Jurkat, Clone E6-1 (cell line): Measurements from ENCODE around the gene CATSPER3.

Source experiments
- DNase-seq: peaks from one replicate; pipeline ENCODE4 v3.0.0-alpha.2; 2011; ENCODE audit warnings: low read depth, low spot score
- H3K4me3 ChIP-seq: 2 replicates; pipeline ENCODE4 v1.5.1; 2011; ENCODE audit warnings: mild to moderate bottlenecking, low read length, control low read depth, moderate library complexity

The CATSPER3 gene

GRCh38 chr5:135053278-135053677, 85.6 kb downstream of the CATSPER3 start:
- H3K4me3 ChIP-seq = no peak overlapping the region
- peak; percentile 67 for DNase-seq

- no peak overlapping the region for H3K4me3 ChIP-seq
- no peak for DNase-seq
Observed at GRCh38 chr5:135053989-135054388, 86.3 kb downstream of the CATSPER3 start.

DNA sequence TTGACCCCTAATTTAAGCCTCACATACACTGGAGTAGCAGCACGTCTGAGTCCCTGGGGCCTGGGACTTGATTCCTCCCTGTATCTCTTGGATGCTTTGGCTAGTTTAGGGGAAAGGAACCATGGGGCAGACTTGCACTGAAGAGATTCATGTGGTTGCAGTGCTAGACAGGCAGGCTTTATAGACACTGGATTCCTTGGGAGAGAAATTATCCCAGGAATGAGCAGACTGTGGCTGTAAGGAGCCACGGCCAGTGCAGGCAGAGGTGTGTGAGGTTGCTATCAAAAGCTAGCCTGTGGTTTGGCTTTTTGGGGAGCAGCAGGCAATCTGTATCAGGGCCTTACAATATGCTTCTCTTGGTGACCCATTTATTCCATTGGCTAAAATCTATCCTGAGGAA, 86.8 kb downstream of the CATSPER3 start:
- no peak for DNase-seq
- H3K4me3 ChIP-seq = no peak overlapping the region

- no peak for DNase-seq
Observed at GRCh38 chr5:135055396-135055795, 87.7 kb downstream of the CATSPER3 start.

GRCh38 chr5:135056316-135057030, 88.8 kb downstream of the CATSPER3 start:
- H3K4me3 ChIP-seq = no peak overlapping the region
- DNase-seq = no peak

More at GRCh38 chr5:135055396-135055795, 87.7 kb downstream of the CATSPER3 start:
- H3K4me3 ChIP-seq = no peak overlapping the region

- DNase-seq = no peak
- H3K4me3 ChIP-seq = no peak overlapping the region
Observed at GRCh38 chr5:135057233-135057632, 89.5 kb downstream of the CATSPER3 start.

- H3K4me3 ChIP-seq = no peak overlapping the region
- DNase-seq = peak; percentile 16
Observed at GRCh38 chr5:135058331-135058732, 90.6 kb downstream of the CATSPER3 start.

- DNase-seq = no peak
- H3K4me3 ChIP-seq = no peak overlapping the region
Observed at GRCh38 chr5:135059000-135059923, 91.6 kb downstream of the CATSPER3 start.

DNA sequence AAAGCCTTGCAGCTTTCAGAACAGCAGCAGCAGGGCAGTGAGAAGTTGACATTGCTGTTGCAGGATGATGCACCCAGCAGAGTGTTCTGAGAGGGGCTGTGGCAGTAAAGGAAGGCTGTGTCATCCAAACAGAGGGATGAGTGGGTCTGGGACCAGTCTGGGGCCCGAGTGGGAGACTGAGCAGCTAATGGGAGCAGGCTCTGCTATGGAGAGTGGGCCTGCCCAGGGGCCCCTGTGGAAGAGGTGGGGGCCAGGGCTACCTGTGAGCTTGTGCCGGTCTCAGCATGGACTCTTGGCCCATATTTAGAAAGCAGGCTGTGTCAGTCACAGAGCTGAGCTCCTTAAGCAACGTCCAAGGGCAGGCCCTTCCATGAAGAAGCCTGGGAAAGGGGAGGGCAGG, 92.3 kb downstream of the CATSPER3 start:
- no peak for DNase-seq
- no peak overlapping the region for H3K4me3 ChIP-seq

- no peak for DNase-seq
- no peak overlapping the region for H3K4me3 ChIP-seq
Observed at GRCh38 chr5:135061001-135061400, 93.3 kb downstream of the CATSPER3 start.
